GM13976 (cell line): ENCODE results near the gene HELT.
"Not testable (repeated sequence)": the region's sequence is repeated elsewhere in the genome, so short reads cannot be mapped to it uniquely, and the experiment has no call there.

Source experiments
- DNase-seq: peaks from one replicate; pipeline ENCODE4 v3.0.0; 2012; ENCODE audit warnings: low spot score
- CTCF ChIP-seq: IDR thresholded peaks from 2 replicates; pipeline ENCODE4 v1.5.1; 2012; ENCODE audit warnings: borderline replicate concordance, mild to moderate bottlenecking; ENCODE audit not compliant: insufficient read depth; ENCODE audit errors: extremely low read depth, missing control alignments, control extremely low read depth
- in situ Hi-C: fragments of 300-500 bp; cut with MboI; formaldehyde crosslinking; loops from one replicate; pipeline ENCODE4 v1.12.0; 2022; ENCODE audit warnings: low sequenced_read_pairs, mixed read lengths, inconsistent platforms; ENCODE audit not compliant: unreplicated experiment

HELT gene

DNA sequence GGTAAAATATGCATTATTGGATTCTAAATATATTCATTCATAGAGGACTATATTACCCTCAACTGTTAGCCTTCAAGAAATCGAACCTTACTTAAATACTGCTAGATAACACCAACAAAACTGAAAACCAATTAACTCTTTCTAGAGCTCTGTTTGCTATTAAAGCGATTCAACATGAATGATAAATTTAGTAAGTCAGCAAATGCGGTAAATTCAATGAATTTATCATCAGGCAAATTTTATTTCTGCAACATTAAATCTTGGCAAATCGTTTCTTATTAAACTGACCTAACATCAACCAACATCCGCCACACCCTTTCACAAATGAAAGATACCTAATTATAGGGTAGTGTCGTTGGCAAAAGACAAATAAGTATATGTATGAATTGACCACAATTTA, 26.4 kb upstream of the HELT start:
- in situ Hi-C loops: no loop called here
- TF ChIP-seq CTCF: no peak

GRCh38 chr4:184992422-184992821, 25.9 kb upstream of the HELT start:
- in situ Hi-C loops: no loop called here
- DNase-seq: no peak

More for the DNA sequence above, 26.4 kb upstream of the HELT start:
- no peak for DNase-seq

GRCh38 chr4:184993247-184993646, 25.0 kb upstream of the HELT start:
- in situ Hi-C loops: no loop called here
- TF ChIP-seq CTCF: no peak
- DNase-seq: no peak

More at GRCh38 chr4:184992422-184992821, 25.9 kb upstream of the HELT start:
- TF ChIP-seq CTCF: no peak

GRCh38 chr4:184994010-184994622, 24.2 kb upstream of the HELT start:
- no peak for DNase-seq
- in situ Hi-C loops: no loop called here
- no peak for TF ChIP-seq CTCF

DNA sequence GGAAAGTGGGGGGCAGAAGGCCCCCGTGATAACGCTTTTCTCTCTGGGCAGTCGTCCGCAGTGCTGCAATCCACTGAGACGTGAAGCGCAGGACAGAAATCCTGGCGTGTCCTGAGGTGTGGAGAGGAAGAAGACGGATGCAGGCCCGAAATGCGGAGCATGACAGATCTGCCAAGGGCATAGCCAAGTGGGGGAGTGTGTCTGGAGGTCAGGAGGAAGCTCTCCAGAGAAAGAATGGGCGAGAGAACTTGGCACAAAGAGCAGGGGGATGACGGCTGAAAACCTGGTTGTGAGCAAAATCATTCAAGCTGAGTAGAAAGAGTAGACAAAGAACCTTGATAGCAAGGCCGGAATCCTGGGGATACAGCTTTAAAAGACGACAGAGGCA, 23.7 kb upstream of the HELT start:
- no peak for TF ChIP-seq CTCF
- no peak for DNase-seq
- in situ Hi-C loops: no loop called here

DNA sequence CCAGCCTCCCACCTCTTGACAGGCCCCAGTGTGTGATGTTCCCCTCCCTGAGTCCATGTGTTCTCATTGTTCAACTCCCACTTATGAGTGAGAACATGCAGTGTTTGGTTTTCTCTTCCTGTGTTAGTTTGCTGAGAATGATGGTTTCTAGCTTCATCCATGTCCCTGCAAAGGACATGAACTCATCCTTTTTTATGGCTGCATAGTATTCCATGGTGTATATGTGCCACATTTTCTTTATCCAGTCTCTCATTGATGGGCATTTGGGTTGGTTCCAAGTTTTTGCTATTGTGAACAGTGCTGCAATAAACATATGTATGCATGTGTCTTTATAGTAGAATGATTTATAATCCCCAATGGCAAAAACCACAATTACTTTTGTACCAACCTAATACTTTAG, 20.6 kb upstream of the HELT start:
- DNase-seq, in situ Hi-C loops: not testable (repeated sequence)

DNA sequence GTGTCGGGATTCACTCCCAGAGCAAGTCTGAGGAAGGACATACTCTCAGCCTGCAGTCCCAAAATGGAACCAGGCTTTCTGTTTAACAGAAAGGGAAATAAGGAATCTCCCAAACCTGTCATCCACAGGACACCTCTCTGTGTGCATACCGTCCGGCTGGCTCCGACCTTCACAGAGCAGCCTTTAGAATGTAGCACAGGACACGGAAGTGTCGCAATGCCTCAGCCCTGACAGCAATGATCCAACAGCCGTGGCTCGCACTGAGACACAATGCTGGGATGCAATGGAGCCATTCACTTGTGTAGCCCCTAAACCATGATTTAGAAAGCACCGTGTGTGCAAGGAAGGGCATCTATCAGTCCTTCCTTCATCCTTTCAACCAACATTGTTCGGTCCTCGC, 15.5 kb upstream of the HELT start:
- no peak for DNase-seq
- in situ Hi-C loops: no loop called here
- TF ChIP-seq CTCF: no peak
